ENCODE results near the gene ZBTB9. TPM values are rescaled to one million over a fixed set of nuclear protein-coding genes. Genes with fewer than 3 reads are reported as not detected.
"Not testable (repeated sequence)": the region's sequence is repeated elsewhere in the genome, so short reads cannot be mapped to it uniquely, and the experiment has no call there.

Gene ZBTB9
- polyA plus RNA-seq, 10 donors, result 5.4 to 9.2 (median 7.4) TPM

DNA sequence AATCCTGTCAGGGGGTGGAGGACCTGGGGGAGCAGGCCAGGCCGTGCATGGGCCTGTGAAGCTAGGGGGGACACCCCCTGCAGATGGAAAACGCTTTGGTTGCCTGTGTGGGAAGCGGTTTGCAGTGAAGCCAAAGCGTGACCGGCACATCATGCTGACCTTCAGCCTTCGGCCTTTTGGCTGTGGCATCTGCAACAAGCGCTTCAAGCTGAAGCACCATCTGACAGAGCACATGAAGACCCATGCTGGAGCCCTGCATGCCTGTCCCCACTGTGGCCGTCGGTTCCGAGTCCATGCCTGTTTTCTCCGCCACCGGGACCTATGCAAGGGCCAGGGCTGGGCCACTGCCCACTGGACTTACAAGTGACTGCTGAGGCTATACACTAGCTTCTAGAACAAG is 1.8 kb downstream of the ZBTB9 start:
- DNase-seq, result no peak

DNA sequence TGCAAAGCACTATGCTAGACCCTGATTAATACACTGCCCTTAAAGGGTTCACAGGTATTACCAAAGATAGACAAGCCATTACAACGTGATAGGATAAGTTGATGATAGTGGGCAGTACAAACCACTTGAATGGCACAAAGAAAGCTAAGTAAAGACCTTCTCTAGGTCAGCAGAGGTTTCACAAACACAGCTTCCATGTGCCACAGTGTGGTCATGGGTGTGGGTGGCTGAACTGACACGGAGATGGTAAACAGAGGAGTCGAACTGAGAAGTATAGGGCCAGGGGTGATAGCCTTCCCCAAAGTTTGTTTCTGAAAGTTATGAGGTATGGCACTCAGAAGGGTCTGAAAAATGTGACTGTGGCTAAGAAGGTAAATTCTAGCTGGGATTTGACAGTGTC is 4.3 kb downstream of the ZBTB9 start:
- no peak for DNase-seq

DNA sequence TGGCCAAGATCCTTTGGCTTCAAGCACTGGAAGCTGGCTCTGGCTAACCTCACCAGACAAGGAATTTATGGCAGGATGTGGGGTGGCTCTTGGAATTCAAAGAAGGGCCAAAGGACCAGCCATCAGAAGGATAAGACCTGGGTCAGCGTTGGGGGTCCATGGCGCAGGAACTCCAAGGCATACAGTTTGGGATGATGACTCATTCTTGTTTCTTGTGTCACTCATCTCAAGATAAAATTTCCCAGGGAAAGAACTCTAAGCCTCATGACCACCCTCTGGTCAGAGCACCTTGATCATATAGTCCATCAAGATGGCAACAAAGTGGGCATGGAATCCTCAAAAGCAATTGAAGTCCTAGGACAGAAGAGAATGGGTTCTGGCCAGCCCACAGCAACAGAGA is 4.8 kb downstream of the ZBTB9 start:
- DNase-seq, result no peak

DNA sequence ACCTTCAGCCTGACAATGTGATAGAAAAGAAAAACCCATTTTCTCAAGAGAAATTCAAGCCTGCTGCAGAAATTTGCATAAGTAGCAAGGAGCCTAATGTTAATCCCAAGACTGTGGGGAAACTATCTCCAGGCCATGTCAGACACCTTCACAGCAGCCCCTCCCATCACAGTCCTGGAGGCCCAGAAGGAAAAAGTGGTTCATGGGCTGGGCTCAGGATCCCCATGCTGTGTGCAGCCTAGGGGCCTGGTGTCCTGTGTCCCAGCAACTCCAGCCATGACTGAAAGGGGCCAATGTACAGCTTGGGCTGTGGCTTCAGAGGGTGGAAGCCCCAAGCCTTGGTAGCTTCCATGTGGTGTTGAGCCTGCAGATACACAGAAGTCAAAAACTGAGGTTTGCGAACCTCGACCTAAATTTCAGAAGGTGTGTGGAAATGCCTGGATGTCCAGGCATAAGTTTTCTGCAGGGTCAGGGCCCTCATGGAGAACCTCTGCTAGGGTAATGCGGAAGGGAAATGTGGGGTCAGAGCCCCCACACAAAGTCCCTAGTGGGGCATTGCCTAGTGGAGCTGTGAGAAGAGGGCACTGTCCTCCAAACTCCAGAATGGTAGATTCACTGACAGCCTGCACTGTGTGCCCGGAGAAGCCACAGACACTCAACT is 11.8 kb downstream of the ZBTB9 start:
- no peak for DNase-seq

DNA sequence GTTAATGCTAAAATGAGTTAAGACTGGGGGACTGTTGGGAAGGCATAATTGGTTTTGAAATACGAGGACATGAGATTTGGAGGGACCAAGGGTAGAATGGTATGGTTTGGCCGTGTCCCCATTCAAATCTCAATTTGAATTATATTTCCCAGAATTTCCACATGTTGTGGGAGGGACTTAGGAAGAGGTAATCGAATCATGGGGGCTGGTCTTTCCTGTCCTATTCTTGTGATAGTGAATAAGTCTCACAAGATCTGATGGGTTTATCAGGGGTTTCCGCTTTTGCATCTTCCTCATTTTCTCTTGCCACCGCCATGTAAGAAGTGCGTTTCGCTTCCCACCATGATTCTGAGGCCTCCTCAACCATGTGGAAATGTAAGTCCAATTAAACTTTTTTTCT is 12.7 kb downstream of the ZBTB9 start:
- no peak for DNase-seq

DNA sequence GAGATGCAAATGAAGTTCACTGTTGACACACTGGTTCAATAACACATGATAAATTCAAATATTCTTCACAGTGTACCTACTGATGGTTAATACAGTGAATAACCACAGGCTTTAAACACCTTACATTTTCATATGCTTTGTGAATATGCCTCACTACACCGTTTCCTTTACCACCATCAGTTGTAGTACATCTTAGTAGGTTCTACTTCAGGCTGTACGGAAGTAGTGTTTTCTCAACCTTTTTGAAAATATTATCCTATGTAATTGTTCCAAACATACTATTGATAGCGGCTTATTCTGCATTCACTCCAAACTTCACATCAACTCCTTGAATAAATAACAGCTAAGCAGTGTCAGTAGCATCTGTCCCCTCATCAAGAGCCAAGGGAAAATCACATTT is 15.3 kb downstream of the ZBTB9 start:
- DNase-seq, result no peak

DNA sequence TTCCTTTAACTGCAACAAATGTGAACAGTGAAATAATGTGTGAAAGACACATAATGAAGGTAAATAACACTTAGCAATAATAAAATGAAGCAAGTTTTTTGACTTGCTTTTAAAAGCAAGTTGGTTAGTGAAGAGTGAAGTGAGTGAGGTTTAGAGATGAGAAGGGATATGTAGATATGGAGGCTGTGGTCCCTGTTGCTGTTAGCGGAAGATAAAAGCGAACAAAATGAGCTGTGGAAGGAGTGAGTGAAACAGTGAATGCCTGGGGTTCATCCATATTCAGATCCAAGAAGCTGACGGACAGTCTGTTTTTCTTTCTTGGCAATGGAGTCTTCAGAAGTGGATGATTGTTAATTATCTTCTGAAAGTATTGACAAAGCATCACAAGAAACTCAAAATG is 23.5 kb downstream of the ZBTB9 start:
- DNase-seq, result no peak

DNA sequence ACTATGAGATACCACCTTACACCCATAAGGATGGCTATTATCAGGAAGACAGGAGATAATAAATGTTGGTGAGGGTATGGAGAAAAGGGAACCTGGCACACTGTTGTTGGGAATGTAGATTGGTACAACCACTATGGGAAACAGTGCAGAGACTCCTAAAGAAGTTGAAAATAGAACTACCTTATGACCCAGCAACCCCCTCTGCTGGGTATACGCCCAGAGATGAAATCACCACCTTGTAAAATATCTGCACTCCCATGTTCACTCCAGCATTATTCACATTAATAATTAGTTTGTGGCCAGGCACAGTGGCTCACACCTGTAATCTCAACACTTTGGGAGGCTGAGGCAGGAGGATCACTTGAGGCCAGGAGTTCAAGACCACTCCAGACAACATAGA is 26.8 kb downstream of the ZBTB9 start:
- DNase-seq, result no peak

DNA sequence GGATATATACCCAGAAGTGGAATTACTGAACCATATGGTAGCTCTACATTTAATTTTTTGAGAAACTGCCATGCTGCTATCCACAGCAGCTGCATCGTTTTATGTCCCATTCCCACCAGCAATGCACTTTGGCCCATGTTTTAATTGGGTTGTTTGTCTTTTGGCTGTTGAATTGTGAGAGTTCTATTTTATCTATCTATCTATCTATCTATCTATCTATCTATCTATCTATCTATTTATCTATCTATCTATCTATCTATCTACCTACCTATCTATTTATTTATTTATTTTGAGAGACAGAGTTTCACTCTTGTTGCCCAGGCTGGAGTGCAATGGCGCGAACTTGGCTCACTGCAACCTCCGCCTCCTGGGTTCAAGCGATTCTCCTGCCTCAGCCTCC is 28.2 kb downstream of the ZBTB9 start:
- DNase-seq, result not testable (repeated sequence)

DNA sequence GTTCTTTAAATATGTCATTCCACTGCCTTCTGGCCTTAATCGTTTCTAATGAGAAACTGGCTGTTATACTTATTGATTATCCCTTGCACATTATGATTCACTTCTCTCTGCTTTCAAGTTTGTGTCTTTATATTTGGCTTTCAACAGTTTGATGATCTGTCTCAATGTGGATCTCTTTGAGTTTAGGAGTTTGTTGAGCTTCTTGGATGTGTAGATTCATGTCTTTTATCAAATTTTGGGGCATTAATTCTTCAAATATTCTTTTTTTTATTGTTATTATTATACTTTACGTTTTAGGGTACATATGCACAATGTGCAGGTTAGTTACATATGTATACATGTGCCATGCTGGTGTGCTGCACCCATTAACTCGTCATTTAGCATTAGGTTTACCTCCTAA is 29.3 kb downstream of the ZBTB9 start:
- DNase-seq, result no peak

DNA sequence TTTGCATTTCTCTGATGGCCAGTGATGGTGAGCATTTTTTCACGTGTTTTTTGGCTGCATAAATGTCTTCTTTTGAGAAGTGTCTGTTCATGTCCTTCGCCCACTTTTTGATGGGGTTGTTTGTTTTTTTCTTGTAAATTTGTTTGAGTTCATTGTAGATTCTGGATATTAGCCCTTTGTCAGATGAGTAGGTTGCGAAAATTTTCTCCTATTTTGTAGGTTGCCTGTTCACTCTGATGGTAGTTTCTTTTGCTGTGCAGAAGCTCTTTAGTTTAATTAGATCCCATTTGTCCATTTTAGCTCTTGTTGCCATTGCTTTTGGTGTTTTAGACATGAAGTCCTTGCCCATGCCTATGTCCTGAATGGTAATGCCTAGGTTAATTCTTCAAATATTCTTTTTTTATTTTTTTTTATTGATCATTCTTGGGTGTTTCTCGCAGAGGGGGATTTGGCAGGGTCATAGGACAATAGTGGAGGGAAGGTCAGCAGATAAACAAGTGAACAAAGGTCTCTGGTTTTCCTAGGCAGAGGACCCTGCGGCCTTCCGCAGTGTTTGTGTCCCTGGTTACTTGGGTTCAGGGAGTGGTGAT is 30.4 kb downstream of the ZBTB9 start:
- DNase-seq, result not testable (repeated sequence)

DNA sequence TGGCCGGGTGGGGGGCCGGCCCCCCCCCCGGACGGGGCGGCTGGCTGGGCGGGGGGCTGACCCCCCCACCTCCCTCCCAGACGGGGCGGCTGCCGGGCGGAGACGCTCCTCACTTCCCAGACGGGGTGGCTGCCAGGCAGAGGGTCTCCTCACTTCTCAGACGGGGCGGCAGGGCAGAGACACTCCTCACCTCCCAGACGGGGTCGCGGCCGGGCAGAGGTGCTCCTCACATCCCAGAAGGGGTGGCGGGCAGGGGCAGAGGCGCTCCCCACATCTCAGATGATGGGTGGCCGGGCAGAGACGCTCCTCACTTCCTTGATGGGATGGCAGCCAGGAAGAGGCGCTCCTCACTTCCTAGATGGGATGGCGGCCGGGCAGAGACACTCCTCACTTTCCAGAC is 31.3 kb downstream of the ZBTB9 start:
- DNase-seq, result not testable (repeated sequence)

DNA sequence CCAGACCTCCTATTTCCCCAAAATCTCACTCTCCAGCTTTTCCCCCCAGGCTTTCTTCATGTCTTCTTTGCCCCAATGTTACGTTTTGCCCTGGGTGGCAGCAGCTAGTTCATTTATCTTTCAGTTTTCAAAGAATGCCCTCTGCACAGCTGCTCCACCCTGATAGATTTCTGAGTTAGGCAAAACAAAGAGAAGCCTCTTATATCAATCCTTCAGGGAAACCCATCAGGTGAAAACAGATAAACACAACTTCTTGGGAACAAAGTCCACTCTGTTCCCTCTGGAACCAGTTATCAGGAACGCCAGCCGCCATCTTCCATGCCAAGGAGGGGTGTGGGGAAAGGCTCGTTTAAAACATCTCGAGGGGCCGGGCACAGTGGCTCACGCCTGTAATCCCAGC is 34.0 kb downstream of the ZBTB9 start:
- DNase-seq, result no peak

DNA sequence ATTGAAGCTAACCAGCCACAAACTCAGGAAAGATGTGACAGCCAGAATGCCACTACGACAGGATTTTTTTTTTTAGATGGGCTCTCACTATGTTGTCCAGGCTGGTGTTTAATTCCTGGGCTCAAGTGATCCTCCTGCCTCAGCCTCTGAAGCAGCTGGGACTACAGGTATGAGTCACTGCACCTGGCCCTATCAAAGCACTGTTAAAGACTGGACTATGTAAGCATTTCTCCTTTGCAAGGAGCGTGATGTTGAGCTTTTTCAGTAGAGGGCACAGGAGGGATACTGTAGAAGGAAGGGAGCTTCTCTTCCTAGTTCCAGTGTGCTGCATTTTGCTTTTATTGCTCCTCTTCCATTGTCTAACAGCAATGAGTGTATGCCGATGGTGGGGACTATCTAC is 35.8 kb downstream of the ZBTB9 start:
- DNase-seq, result no peak

DNA sequence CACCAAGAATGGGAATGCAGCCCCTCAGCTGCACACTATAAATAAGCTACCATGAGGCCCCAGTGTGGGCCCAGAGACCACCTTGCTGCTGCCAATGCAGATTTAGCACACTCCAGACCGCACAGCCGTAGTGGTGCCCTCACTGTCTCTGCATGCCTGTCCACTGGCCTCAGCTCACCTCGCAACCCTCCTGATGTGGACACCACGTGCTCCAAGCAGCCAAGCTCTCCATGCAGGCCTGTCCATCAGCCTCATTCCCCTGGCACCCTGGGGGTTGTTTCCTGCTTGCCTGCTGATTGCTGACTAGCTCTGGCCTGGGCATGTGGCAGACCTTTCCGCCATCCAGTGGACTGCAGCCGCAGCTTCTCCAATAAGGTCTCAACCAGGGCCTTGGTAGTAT is 36.2 kb downstream of the ZBTB9 start:
- DNase-seq, result no peak

DNA sequence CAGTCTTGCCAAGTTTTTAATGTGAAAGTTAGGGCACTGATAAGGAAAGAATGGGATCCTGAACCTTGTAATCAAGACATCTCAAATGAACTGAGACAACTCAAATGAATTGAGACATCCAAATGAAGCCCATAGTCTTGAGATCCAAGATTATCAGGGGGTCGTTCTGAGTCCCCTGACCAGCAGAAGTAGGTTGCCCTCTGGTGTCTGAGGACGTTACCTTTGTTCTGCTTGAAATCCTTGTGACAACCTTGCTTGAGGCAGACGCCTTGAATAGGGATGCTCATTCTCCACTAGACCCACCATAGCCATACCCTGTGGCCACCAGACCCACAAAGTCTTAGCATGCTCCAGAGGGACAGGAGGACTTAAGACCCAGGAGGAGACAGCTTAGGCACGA is 37.7 kb downstream of the ZBTB9 start:
- no peak for DNase-seq

DNA sequence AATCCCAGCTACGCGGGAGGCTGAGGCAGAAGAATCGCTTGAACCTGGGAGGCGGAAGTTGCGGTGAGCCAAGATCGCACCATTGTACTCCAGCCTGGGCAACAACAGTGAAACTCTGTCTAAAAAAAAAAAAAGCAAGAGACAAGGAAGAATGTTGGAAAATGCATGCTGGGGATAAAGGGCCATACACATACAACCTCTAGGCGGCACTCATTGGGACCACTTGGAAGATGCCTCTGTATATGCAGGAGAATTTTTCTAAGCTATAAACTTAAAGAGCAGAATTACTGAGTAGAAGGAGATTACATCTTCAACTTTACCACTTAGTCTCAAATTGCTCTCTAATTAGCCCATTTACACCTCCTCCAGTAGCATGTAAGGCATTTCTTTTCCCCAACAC is 42.8 kb downstream of the ZBTB9 start:
- DNase-seq, result no peak

DNA sequence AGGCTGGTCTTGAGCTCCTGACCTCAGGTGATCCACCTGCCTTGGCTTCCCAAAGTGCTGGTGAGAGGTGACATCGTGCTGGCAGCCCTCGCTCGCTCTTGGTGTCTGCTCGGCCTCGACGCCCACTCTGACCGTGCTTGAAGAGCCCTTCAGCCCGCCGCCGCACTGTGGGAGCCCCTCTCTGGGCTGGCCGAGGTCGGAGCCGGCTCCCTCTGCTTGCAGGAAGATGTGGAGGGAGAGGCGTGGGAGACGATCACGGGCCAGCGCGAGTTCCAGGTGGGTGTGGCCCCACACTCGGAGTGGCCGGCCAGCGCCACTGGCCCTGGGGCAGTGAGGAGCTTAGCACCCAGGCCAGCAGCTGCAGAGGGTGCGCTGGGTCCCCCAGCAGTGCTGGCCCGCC is 48.1 kb downstream of the ZBTB9 start:
- DNase-seq, result no peak

DNA sequence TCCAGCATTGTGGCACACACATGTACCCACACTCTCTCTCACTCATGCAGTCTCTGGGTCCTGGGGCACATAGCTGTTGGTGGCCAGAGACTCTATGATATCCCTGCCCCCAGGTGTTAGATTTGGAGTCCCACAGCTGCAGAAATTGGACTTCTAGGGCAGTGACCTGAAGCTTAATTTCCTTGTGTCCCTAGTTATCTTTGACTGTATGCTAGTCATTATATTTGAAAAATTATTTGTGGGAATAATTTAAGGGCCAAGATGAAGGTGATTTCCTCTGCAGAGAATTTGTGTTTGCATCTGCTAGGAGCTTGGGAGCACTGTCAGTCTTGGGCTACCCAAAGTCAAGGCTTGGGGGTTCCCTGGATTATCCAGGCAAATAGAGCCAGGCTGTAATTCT is 50.1 kb downstream of the ZBTB9 start:
- DNase-seq, result no peak

DNA sequence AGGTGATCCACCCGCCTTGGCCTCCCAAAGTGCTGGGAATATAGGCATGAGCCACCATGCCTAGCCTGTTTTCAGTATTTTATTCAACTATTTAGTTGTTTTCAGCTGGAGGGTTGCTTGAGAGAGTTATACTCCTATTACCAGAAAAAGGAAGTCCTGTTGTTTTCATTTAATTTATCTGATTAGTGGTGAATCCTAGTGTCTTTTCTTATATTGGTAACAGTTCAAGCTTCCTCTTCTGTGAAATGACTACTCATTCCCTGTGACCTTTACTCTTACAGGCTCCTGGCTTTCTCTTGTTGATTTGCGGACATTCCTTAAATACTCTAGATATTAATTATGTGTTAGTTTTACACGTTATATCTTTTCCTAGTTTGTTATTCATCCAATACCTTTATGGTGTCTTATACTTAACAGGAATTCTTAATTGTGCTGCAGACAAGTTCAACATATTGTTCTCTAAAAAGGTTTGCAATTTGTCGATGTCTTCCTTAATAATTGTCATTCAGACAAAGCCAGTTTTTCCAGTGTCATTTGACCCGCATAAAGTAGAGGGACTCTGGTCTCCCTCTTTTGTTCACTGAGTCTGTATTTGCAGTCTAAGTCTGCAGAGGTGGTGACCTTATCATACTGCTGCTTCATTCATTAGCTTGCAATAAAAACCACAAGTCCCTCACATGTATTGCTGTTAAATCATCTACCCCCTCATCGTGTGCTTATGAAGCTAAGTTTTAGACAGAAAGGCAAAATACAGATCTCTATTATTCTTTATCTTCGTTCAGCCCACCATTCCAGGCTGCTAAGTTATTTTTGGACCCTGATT is 51.4 kb downstream of the ZBTB9 start:
- no peak for DNase-seq

Data from muscle of back (tissue), 11 donors.